NT2/D1 (cell line): ENCODE measurements around the gene CREB5.

Experiments used
- DNase-seq: peaks from one replicate; pipeline ENCODE4 v3.0.0-alpha.2; 2011; ENCODE audit warnings: low read depth, low spot score
- H3K27me3 ChIP-seq: 2 replicates; pipeline ENCODE4 v1.6.0; 2011; ENCODE audit warnings: mild to moderate bottlenecking; ENCODE audit not compliant: insufficient read length, insufficient read depth
- H3K36me3 ChIP-seq: 2 replicates; pipeline ENCODE4 v1.6.1; 2011; ENCODE audit warnings: mild to moderate bottlenecking, low read length, mixed read lengths; ENCODE audit not compliant: insufficient read depth, insufficient read length
- H3K4me1 ChIP-seq: 2 replicates; pipeline ENCODE4 v1.5.1; 2011; ENCODE audit not compliant: insufficient read depth, insufficient read length
- H3K4me3 ChIP-seq: 2 replicates; pipeline ENCODE4 v1.5.1; 2011; ENCODE audit warnings: low read depth; ENCODE audit not compliant: insufficient read length
- H3K9ac ChIP-seq: 2 replicates; pipeline ENCODE4 v1.6.0; 2011; ENCODE audit warnings: low read depth; ENCODE audit not compliant: insufficient read length
- H3K9me3 ChIP-seq: 2 replicates; pipeline ENCODE4 v1.5.1; 2011; ENCODE audit warnings: mild to moderate bottlenecking, low read length; ENCODE audit not compliant: insufficient read depth
- SUZ12 ChIP-seq: IDR thresholded peaks from 2 replicates; pipeline ENCODE4 v1.6.1; 2011; ENCODE audit not compliant: insufficient read length, insufficient read depth; ENCODE audit errors: extremely low read depth
- YY1 ChIP-seq: IDR thresholded peaks from 2 replicates; pipeline ENCODE4 v1.6.1; 2011; ENCODE audit not compliant: insufficient read length, insufficient read depth
- ZNF274 ChIP-seq: IDR thresholded peaks from 2 replicates; pipeline ENCODE4 v1.6.1; 2011; ENCODE audit warnings: mild to moderate bottlenecking, low read depth, low read length

Gene CREB5

GRCh38 chr7:28755255-28755654, 342.9 kb downstream of the CREB5 start:
- TF ChIP-seq SUZ12 (no peak), ZNF274 (no peak), YY1 (no peak)
- H3K9me3 ChIP-seq = no peaks in the 10 kb centered on the region
- peaks cover 14% of the 10 kb centered on the region for H3K36me3 ChIP-seq
- H3K4me3 ChIP-seq = no peak overlapping the region
- no peaks in the 10 kb centered on the region for H3K27me3 ChIP-seq
- DNase-seq = no peak
- no peak overlapping the region for H3K9ac ChIP-seq
- H3K4me1 ChIP-seq = no peaks in the 10 kb centered on the region

- Histone ChIP-seq H3K9ac (no peak overlapping the region), H3K4me3 (no peak overlapping the region), H3K4me1 (no peaks in the 10 kb centered on the region), H3K9me3 (no peaks in the 10 kb centered on the region), H3K36me3 (peaks cover 14% of the 10 kb centered on the region), H3K27me3 (no peaks in the 10 kb centered on the region)
- TF ChIP-seq YY1 = no peak
- no peak for TF ChIP-seq SUZ12
- TF ChIP-seq ZNF274 = no peak
- DNase-seq = no peak
Measured at GRCh38 chr7:28758186-28758585, 345.9 kb downstream of the CREB5 start.

- DNase-seq = peak; percentile 43
- TF ChIP-seq YY1 (no peak), SUZ12 (no peak), ZNF274 (no peak)
- Histone ChIP-seq H3K9me3 (no peaks in the 10 kb centered on the region), H3K27me3 (no peaks in the 10 kb centered on the region), H3K4me3 (no peak overlapping the region), H3K36me3 (peaks cover 14% of the 10 kb centered on the region), H3K4me1 (no peaks in the 10 kb centered on the region), H3K9ac (no peak overlapping the region)
Measured at GRCh38 chr7:28759475-28759971, 347.2 kb downstream of the CREB5 start.

- no peak for TF ChIP-seq SUZ12
- Histone ChIP-seq H3K27me3 (no peaks in the 10 kb centered on the region), H3K4me1 (peaks cover 2% of the 10 kb centered on the region), H3K9me3 (no peaks in the 10 kb centered on the region), H3K36me3 (peaks cover 10% of the 10 kb centered on the region), H3K9ac (no peak overlapping the region), H3K4me3 (no peak overlapping the region)
- no peak for DNase-seq
Measured at GRCh38 chr7:28761505-28761904, 349.2 kb downstream of the CREB5 start.

- no peak for DNase-seq
- peaks cover 2% of the 10 kb centered on the region for H3K4me1 ChIP-seq
- H3K9ac ChIP-seq = no peak overlapping the region
- peaks cover 11% of the 10 kb centered on the region for H3K36me3 ChIP-seq
- H3K4me3 ChIP-seq = no peak overlapping the region
- H3K27me3 ChIP-seq = no peaks in the 10 kb centered on the region
- H3K9me3 ChIP-seq = no peaks in the 10 kb centered on the region
- no peak for TF ChIP-seq YY1
- TF ChIP-seq ZNF274 = no peak
- no peak for TF ChIP-seq SUZ12
Measured at GRCh38 chr7:28762651-28763050, 350.3 kb downstream of the CREB5 start.

- Histone ChIP-seq H3K36me3 (peaks cover 5% of the 10 kb centered on the region), H3K4me3 (no peak overlapping the region), H3K9ac (no peak overlapping the region), H3K4me1 (peaks cover 2% of the 10 kb centered on the region), H3K27me3 (no peaks in the 10 kb centered on the region), H3K9me3 (no peaks in the 10 kb centered on the region)
- TF ChIP-seq YY1 (no peak), SUZ12 (no peak), ZNF274 (no peak)
- DNase-seq = no peak
Measured at GRCh38 chr7:28766359-28766758, 354.0 kb downstream of the CREB5 start.

- no peak for DNase-seq
- Histone ChIP-seq H3K36me3 (peaks cover 5% of the 10 kb centered on the region), H3K9me3 (no peaks in the 10 kb centered on the region), H3K9ac (no peak overlapping the region), H3K4me3 (no peak overlapping the region), H3K4me1 (peaks cover 2% of the 10 kb centered on the region), H3K27me3 (no peaks in the 10 kb centered on the region)
- TF ChIP-seq SUZ12 (no peak), YY1 (no peak), ZNF274 (no peak)
Measured at GRCh38 chr7:28767356-28767755, 355.0 kb downstream of the CREB5 start.

GRCh38 chr7:28768577-28769147, 356.3 kb downstream of the CREB5 start:
- H3K9me3 ChIP-seq = no peaks in the 10 kb centered on the region
- H3K4me1 ChIP-seq = peaks cover 2% of the 10 kb centered on the region
- DNase-seq = no peak
- H3K4me3 ChIP-seq = no peak overlapping the region
- H3K36me3 ChIP-seq = peaks cover 5% of the 10 kb centered on the region
- H3K9ac ChIP-seq = no peak overlapping the region
- no peaks in the 10 kb centered on the region for H3K27me3 ChIP-seq
- no peak for TF ChIP-seq ZNF274
- TF ChIP-seq SUZ12 = no peak
- TF ChIP-seq YY1 = no peak
